H9 (cell line): Measurements from ENCODE around the gene CTF1. TPM values are rescaled to one million over a fixed set of nuclear protein-coding genes. Genes with fewer than 3 reads are reported as not detected.

Source experiments
- DNase-seq: peaks from one replicate; pipeline ENCODE4 v3.0.0-alpha.2; 2017
- H2AFZ ChIP-seq: one replicate; pipeline ENCODE4 v1.6.1; 2013; ENCODE audit warnings: mild to moderate bottlenecking, low read length, control low read depth, moderate library complexity
- H2AK5ac ChIP-seq: 2 replicates; pipeline ENCODE4 v1.6.1; 2013; ENCODE audit warnings: low read length, control low read depth, mixed read lengths; ENCODE audit not compliant: insufficient read length
- H2BK120ac ChIP-seq: one replicate; pipeline ENCODE4 v1.6.1; 2013; ENCODE audit warnings: low read depth, mild to moderate bottlenecking, low read length, control low read depth, inconsistent platforms; ENCODE audit not compliant: poor library complexity, severe bottlenecking
- H2BK12ac ChIP-seq: 2 replicates; pipeline ENCODE4 v1.6.1; 2013; ENCODE audit warnings: low read length, control low read depth, mixed read lengths, low read depth; ENCODE audit not compliant: insufficient read length
- H2BK15ac ChIP-seq: 2 replicates; pipeline ENCODE4 v1.6.1; 2013; ENCODE audit warnings: low read depth, low read length, control low read depth
- H2BK20ac ChIP-seq: one replicate; pipeline ENCODE4 v1.6.1; 2013; ENCODE audit warnings: low read depth, mild to moderate bottlenecking, low read length, control low read depth, inconsistent platforms; ENCODE audit not compliant: poor library complexity, severe bottlenecking
- H2BK5ac ChIP-seq: 2 replicates; pipeline ENCODE4 v1.6.1; 2013; ENCODE audit warnings: low read length, control low read depth, mixed read lengths; ENCODE audit not compliant: insufficient read length
- H3K14ac ChIP-seq: 2 replicates; pipeline ENCODE4 v1.6.1; 2013; ENCODE audit warnings: low read length, control low read depth; ENCODE audit not compliant: insufficient read depth
- H3K18ac ChIP-seq: 2 replicates; pipeline ENCODE4 v1.6.1; 2013; ENCODE audit warnings: low read depth, mild to moderate bottlenecking, mixed read lengths, low read length, control low read depth; ENCODE audit not compliant: insufficient read length
- H3K23ac ChIP-seq: 2 replicates; pipeline ENCODE4 v1.6.1; 2013; ENCODE audit warnings: low read length, control low read depth, mixed read lengths, low read depth; ENCODE audit not compliant: insufficient read length
- H3K23me2 ChIP-seq: 2 replicates; pipeline ENCODE4 v1.6.1; 2013; ENCODE audit warnings: low read depth, mild to moderate bottlenecking, mixed read lengths, low read length, control low read depth; ENCODE audit not compliant: insufficient read length, poor library complexity, severe bottlenecking
- H3K27ac ChIP-seq: 2 replicates; pipeline ENCODE4 v1.5.1; 2013; ENCODE audit warnings: low read length, control low read depth, mixed read lengths, low read depth; ENCODE audit not compliant: insufficient read length
- H3K27me3 ChIP-seq: 2 replicates; pipeline ENCODE4 v1.6.1; 2013; ENCODE audit warnings: low read length, control low read depth, inconsistent platforms; ENCODE audit not compliant: insufficient read depth
- H3K4ac ChIP-seq: 2 replicates; pipeline ENCODE4 v1.6.1; 2013; ENCODE audit warnings: low read depth, mild to moderate bottlenecking, control low read depth, inconsistent platforms, low read length, moderate library complexity
- H3K4me1 ChIP-seq: 2 replicates; pipeline ENCODE4 v1.6.1; 2013; ENCODE audit warnings: low read length, control low read depth, inconsistent platforms; ENCODE audit not compliant: insufficient read depth
- H3K4me2 ChIP-seq: 2 replicates; pipeline ENCODE4 v1.6.1; 2013; ENCODE audit warnings: low read length, control low read depth, mixed read lengths; ENCODE audit not compliant: insufficient read length, insufficient read depth
- H3K56ac ChIP-seq: 2 replicates; pipeline ENCODE4 v1.6.1; 2013; ENCODE audit warnings: low read depth, mild to moderate bottlenecking, mixed read lengths, low read length, control low read depth; ENCODE audit not compliant: insufficient read length
- H3K79me1 ChIP-seq: 2 replicates; pipeline ENCODE4 v1.6.1; 2013; ENCODE audit warnings: low read depth, mild to moderate bottlenecking, moderate library complexity, low read length, control low read depth, inconsistent platforms; ENCODE audit not compliant: insufficient read depth, poor library complexity, severe bottlenecking
- H3K79me2 ChIP-seq: 2 replicates; pipeline ENCODE4 v1.6.1; 2013; ENCODE audit warnings: low read length, control low read depth, inconsistent platforms; ENCODE audit not compliant: insufficient read depth
- H3K9ac ChIP-seq: 2 replicates; pipeline ENCODE4 v1.6.1; 2013; ENCODE audit warnings: low read length, control low read depth, mixed read lengths; ENCODE audit not compliant: insufficient read length; ENCODE audit errors: extremely low read depth
- H3K9me3 ChIP-seq: one replicate; pipeline ENCODE4 v1.6.1; 2013; ENCODE audit warnings: low read depth, low read length, inconsistent platforms; ENCODE audit not compliant: control insufficient read depth
- H3T11ph ChIP-seq: one replicate; pipeline ENCODE4 v1.6.1; 2013; ENCODE audit warnings: mild to moderate bottlenecking, low read length, control low read depth, inconsistent platforms
- H4K20me1 ChIP-seq: one replicate; pipeline ENCODE4 v1.6.1; 2013; ENCODE audit not compliant: control insufficient read depth, insufficient read length, insufficient read depth
- H4K5ac ChIP-seq: 2 replicates; pipeline ENCODE4 v1.6.1; 2013; ENCODE audit warnings: low read depth, mild to moderate bottlenecking, mixed read lengths, low read length, control low read depth; ENCODE audit not compliant: insufficient read length
- H4K8ac ChIP-seq: replicated peaks from 2 replicates; pipeline ENCODE4 v1.6.1; 2013; ENCODE audit warnings: low read length, control low read depth, mixed read lengths, low read depth; ENCODE audit not compliant: insufficient read length
- H4K91ac ChIP-seq: 2 replicates; pipeline ENCODE4 v1.6.1; 2013; ENCODE audit warnings: low read depth, mild to moderate bottlenecking, moderate library complexity, mixed read lengths, low read length, control low read depth; ENCODE audit not compliant: insufficient read length
- H3K27ac Mint-ChIP-seq, 3 experiments: 2 replicates in 2 of 3; 3 replicates in 1 of 3; pipeline ENCODE4 v1.8.0; 2020 to 2021; ENCODE audit warnings: mixed read lengths in 3 of 3, mild to moderate bottlenecking in 1 of 3, moderate library complexity in 1 of 3
- H3K27me3 Mint-ChIP-seq: 2 replicates; pipeline ENCODE4 v1.8.0; 2021; ENCODE audit warnings: low read depth, mild to moderate bottlenecking, moderate library complexity, mixed read lengths
- H3K36me3 Mint-ChIP-seq, 3 experiments: 2 replicates in 2 of 3; 3 replicates in 1 of 3; pipeline ENCODE4 v1.8.0; 2020 to 2021; ENCODE audit warnings: low read depth in 3 of 3, mixed read lengths in 3 of 3; ENCODE audit not compliant: insufficient read depth in 1 of 3
- H3K4me1 Mint-ChIP-seq, 2 experiments: 2 replicates each; pipeline ENCODE4 v1.8.0; 2020; ENCODE audit warnings: mixed read lengths in 2 of 2
- H3K4me3 Mint-ChIP-seq, 2 experiments: 2 replicates in 1 of 2; 3 replicates in 1 of 2; pipeline ENCODE4 v1.8.0; 2020 to 2021; ENCODE audit warnings: mild to moderate bottlenecking in 2 of 2, mixed read lengths in 2 of 2, moderate library complexity in 1 of 2
- H3K9me3 Mint-ChIP-seq, 2 experiments: 2 replicates in 1 of 2; 3 replicates in 1 of 2; pipeline ENCODE4 v1.8.0; 2020; ENCODE audit warnings: mild to moderate bottlenecking in 2 of 2, mixed read lengths in 2 of 2, moderate library complexity in 1 of 2
- CTCF ChIP-seq: fragments of 200-600 bp; sonication (generic); conservative IDR thresholded peaks from 3 replicates; pipeline ENCODE4 v1.8.0; 2021; ENCODE audit warnings: antibody characterized with exemption, mild to moderate bottlenecking
- WGBS: extraction: QIAGEN DNeasy Blood & Tissue Kit; methylation state at CpG from one replicate; pipeline ENCODE4 v1.1.7; 2013; ENCODE audit warnings: missing lambda C conversion rate, low lambda C conversion rate, mixed read lengths; ENCODE audit not compliant: insufficient read length; ENCODE audit errors: extremely low coverage; 5-methylcytosine and 5-hydroxymethylcytosine counted together
- total RNA-seq: library from RNA; stranded (reverse); gene quantifications from 2 replicates; pipeline ENCODE4 v1.2.1, GENCODE V29; 2021

CTF1 gene
- total RNA-seq, 1 experiment from 2014 or later, result 0.72 TPM

GRCh38 chr16:30902029-30902972, 5.9 kb downstream of the CTF1 start:
- Histone ChIP-seq H3K4ac (no peak overlapping the region), H3K18ac (no peak overlapping the region), H3K56ac (no peak overlapping the region), H4K5ac (no peak overlapping the region), H3K27me3 (no peaks in the 10 kb centered on the region), H3K9ac (no peak overlapping the region), H2BK15ac (no peak overlapping the region), H3K23me2 (peaks cover 4% of the 10 kb centered on the region), H3K4me1 (no peaks in the 10 kb centered on the region; the same call in 1 of the 2 replicates), H4K20me1 (peaks cover 2% of the 10 kb centered on the region), H2AFZ (no peak overlapping the region), H2AK5ac (no peak overlapping the region), H3T11ph (no peak overlapping the region), H2BK120ac (no peak overlapping the region), H3K27ac (no peak overlapping the region), H2BK5ac (no peak overlapping the region), H3K9me3 (no peaks in the 10 kb centered on the region), H4K8ac (no peak overlapping the region), H3K23ac (no peak overlapping the region), H3K14ac (0 out of 2 replicates have a peak overlapping the region, but pooled peaks have one; percentile 42), H2BK12ac (no peak overlapping the region), H4K91ac (no peak overlapping the region), H3K79me1 (no peaks in the 10 kb centered on the region), H3K79me2 (no peaks in the 10 kb centered on the region), H3K4me2 (peak overlapping the region; percentile 26), H2BK20ac (no peak overlapping the region)
- Mint-ChIP-seq H3K36me3 (no peaks in the 10 kb centered on the region), H3K9me3 (no peaks in the 10 kb centered on the region; a peak in 1 of 5 replicates), H3K4me3 (peak overlapping the region; percentile 76 to 86), H3K27me3 (peaks cover 18% of the 10 kb centered on the region), H3K4me1 (peaks cover 9 to 15% of the 10 kb centered on the region in 2 experiments), H3K27ac (peak overlapping the region in 1 of 3 experiments; percentile 74; a peak in 3 of 7 replicates)
- DNase-seq, result peak; percentile 67
- no CpG with 5 or more reads among the region's 99 CpGs for WGBS
- TF ChIP-seq CTCF, result no peak; the same call in 2 of the 3 replicates
